Measurements from ENCODE around the gene PPP1R37. TPM values are rescaled to one million over a fixed set of nuclear protein-coding genes. Genes with fewer than 3 reads are reported as not detected.

PPP1R37 gene
- total RNA-seq, 1 experiment from 2014 or later, result 20.4 TPM

DNA sequence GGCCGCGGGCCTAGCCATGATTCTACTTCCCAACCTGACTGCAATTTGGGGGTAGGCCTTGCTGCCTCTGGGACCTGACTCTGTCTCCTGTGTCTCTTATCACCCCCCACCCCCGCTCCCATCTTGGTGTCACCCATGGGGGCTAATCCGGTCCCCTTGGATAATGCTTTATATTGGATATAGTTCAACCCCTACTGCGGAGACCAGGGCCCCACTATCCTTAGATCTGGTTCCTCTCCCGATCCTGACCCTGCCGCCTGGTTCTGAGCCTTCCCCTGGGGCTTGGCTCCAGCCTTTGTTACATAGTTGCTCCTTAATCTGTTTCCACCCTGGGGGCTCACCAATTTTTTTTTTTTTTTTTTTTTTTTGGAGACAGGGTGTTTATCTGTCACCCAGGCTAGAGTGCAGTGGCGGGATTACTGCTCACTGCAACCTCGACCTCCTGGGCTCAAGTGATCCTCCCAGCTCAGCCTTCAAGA is 87.0 kb downstream of the PPP1R37 start:
- peak overlapping the region; percentile 71; the same call in 1 of the 2 replicates for H3K27ac ChIP-seq (ENCODE audit: low read length)
- H3K27me3 ChIP-seq (ENCODE audit: control insufficient read depth, insufficient read depth, low read length), result no peaks in the 10 kb centered on the region
- peak overlapping the region; percentile 88 to 90 for H3K4me3 ChIP-seq (ENCODE audit: low read depth in 2 of 2, low read length in 2 of 2)
- ChIA-PET POLR2A (no interaction called here), CTCF (no interaction called here)
- no peaks in the 10 kb centered on the region for H3K4me1 ChIP-seq (ENCODE audit: control insufficient read depth, insufficient read depth, low read length)
- no peak for ATAC-seq
- in situ Hi-C loops (cut with HindIII; ENCODE audit: low pct_unique_long_range_greater_than_20kb, low sequenced_read_pairs) (no loop called here), intact Hi-C loops (cut with micrococcal nuclease; ENCODE audit: unreplicated experiment) (no loop called here)
- BruUV-seq (replicated peaks), result no TSS peak
- H3K36me3 ChIP-seq (ENCODE audit: control insufficient read depth, insufficient read depth, low read length), result no peaks in the 10 kb centered on the region
- TF ChIP-seq POLR2AphosphoS5 (IDR thresholded peaks at IDR 0.05; ENCODE audit: low read depth, low read length), result no peak
- TF ChIP-seq, protein P1, sequence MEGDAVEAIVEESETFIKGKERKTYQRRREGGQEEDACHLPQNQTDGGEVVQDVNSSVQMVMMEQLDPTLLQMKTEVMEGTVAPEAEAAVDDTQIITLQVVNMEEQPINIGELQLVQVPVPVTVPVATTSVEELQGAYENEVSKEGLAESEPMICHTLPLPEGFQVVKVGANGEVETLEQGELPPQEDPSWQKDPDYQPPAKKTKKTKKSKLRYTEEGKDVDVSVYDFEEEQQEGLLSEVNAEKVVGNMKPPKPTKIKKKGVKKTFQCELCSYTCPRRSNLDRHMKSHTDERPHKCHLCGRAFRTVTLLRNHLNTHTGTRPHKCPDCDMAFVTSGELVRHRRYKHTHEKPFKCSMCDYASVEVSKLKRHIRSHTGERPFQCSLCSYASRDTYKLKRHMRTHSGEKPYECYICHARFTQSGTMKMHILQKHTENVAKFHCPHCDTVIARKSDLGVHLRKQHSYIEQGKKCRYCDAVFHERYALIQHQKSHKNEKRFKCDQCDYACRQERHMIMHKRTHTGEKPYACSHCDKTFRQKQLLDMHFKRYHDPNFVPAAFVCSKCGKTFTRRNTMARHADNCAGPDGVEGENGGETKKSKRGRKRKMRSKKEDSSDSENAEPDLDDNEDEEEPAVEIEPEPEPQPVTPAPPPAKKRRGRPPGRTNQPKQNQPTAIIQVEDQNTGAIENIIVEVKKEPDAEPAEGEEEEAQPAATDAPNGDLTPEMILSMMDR (IDR thresholded peaks at IDR 0.05), result no peak
- TF ChIP-seq, protein P2, sequence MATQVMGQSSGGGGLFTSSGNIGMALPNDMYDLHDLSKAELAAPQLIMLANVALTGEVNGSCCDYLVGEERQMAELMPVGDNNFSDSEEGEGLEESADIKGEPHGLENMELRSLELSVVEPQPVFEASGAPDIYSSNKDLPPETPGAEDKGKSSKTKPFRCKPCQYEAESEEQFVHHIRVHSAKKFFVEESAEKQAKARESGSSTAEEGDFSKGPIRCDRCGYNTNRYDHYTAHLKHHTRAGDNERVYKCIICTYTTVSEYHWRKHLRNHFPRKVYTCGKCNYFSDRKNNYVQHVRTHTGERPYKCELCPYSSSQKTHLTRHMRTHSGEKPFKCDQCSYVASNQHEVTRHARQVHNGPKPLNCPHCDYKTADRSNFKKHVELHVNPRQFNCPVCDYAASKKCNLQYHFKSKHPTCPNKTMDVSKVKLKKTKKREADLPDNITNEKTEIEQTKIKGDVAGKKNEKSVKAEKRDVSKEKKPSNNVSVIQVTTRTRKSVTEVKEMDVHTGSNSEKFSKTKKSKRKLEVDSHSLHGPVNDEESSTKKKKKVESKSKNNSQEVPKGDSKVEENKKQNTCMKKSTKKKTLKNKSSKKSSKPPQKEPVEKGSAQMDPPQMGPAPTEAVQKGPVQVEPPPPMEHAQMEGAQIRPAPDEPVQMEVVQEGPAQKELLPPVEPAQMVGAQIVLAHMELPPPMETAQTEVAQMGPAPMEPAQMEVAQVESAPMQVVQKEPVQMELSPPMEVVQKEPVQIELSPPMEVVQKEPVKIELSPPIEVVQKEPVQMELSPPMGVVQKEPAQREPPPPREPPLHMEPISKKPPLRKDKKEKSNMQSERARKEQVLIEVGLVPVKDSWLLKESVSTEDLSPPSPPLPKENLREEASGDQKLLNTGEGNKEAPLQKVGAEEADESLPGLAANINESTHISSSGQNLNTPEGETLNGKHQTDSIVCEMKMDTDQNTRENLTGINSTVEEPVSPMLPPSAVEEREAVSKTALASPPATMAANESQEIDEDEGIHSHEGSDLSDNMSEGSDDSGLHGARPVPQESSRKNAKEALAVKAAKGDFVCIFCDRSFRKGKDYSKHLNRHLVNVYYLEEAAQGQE (IDR thresholded peaks at IDR 0.05; ENCODE audit: insufficient read depth in 1 of 2, low read depth in 2 of 2, low read length in 1 of 2), result no peak
- TF ChIP-seq TCF7L2 (IDR thresholded peaks at IDR 0.05; ENCODE audit: low read depth, low read length), result no peak
- no peak for TF ChIP-seq SIN3A (IDR thresholded peaks at IDR 0.05; ENCODE audit: borderline replicate concordance, insufficient read depth, low read depth, low read length)
- no peaks in the 10 kb centered on the region for H3K9me3 ChIP-seq (ENCODE audit: control insufficient read depth, insufficient read depth, low read depth, low read length)
- DNase-seq (ENCODE audit: low read depth, low spot score), result no peak

DNA sequence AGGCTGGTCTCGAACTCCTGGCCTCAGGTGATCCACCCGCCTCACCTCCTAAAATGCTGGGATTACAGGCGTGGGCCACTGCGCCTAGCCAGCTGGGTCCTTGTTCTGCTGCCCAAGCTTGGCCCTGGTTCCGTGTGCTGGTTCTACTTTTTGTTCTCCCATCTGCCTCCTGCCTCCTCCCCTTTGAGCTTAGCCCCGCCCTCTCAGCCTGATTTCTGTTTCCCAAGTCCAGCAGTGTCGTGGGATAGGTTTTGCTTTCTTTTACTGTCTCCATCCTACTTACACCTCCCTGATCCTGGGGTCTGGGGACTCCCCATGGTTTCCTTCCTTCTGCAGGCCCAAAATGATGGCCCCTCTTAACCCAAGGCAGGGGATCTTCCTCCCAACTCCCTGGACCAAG is 88.0 kb downstream of the PPP1R37 start:
- ATAC-seq, result no peak
- in situ Hi-C loops (cut with HindIII; ENCODE audit: low pct_unique_long_range_greater_than_20kb, low sequenced_read_pairs), result no loop called here
- CTCF ChIA-PET, result interaction anchor here (0.6 kb wide), 1 partner anchor 19 kb away, joined by 5 read pairs; no protein-coding TSS in a partner anchor
- no TSS peak for BruUV-seq (replicated peaks)
- POLR2A ChIA-PET, result no interaction called here
- intact Hi-C loops (cut with micrococcal nuclease; ENCODE audit: unreplicated experiment), result no loop called here
- no peak for DNase-seq (ENCODE audit: low read depth, low spot score)
- Histone ChIP-seq H3K4me1 (ENCODE audit: control insufficient read depth, insufficient read depth, low read length) (no peaks in the 10 kb centered on the region), H3K27me3 (ENCODE audit: control insufficient read depth, insufficient read depth, low read length) (no peaks in the 10 kb centered on the region), H3K27ac (ENCODE audit: low read length) (no peak overlapping the region), H3K9me3 (ENCODE audit: control insufficient read depth, insufficient read depth, low read depth, low read length) (no peaks in the 10 kb centered on the region), H3K4me3 (ENCODE audit: low read depth in 2 of 2, low read length in 2 of 2) (no peak overlapping the region), H3K36me3 (ENCODE audit: control insufficient read depth, insufficient read depth, low read length) (no peaks in the 10 kb centered on the region)
- TF ChIP-seq TCF7L2 (IDR thresholded peaks at IDR 0.05; ENCODE audit: low read depth, low read length), result no peak

DNA sequence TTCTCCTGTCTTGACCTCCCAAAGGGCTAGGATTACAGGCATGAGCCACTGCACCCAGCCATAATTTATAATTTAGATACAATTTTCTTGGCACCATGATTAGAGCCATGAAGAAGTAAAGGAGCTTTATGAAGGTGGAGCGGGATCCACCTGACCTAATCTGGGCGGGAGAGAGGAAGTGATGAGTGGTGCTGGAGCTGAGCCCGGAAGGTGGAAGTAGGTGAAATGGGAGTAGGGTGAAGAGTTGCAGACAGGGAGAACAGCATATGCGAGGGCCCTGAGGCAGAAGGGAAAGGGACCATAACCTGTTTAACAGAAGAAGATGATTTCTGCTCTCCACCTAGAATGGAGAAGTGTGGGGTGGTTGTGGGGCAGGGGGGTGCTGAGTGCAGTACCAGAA is 89.8 kb downstream of the PPP1R37 start:
- TF ChIP-seq SIN3A (IDR thresholded peaks at IDR 0.05; ENCODE audit: borderline replicate concordance, insufficient read depth, low read depth, low read length) (no peak), TCF7L2 (IDR thresholded peaks at IDR 0.05; ENCODE audit: low read depth, low read length) (no peak), POLR2AphosphoS5 (IDR thresholded peaks at IDR 0.05; ENCODE audit: low read depth, low read length) (no peak)
- TF ChIP-seq, protein P2 (IDR thresholded peaks at IDR 0.05; ENCODE audit: insufficient read depth in 1 of 2, low read depth in 2 of 2, low read length in 1 of 2), result no peak
- TF ChIP-seq, protein P1 (IDR thresholded peaks at IDR 0.05), result no peak
- Histone ChIP-seq H3K9me3 (ENCODE audit: control insufficient read depth, insufficient read depth, low read depth, low read length) (no peaks in the 10 kb centered on the region), H3K4me3 (ENCODE audit: low read depth in 2 of 2, low read length in 2 of 2) (no peak overlapping the region), H3K27ac (ENCODE audit: low read length) (no peak overlapping the region), H3K36me3 (ENCODE audit: control insufficient read depth, insufficient read depth, low read length) (no peaks in the 10 kb centered on the region), H3K4me1 (ENCODE audit: control insufficient read depth, insufficient read depth, low read length) (no peaks in the 10 kb centered on the region), H3K27me3 (ENCODE audit: control insufficient read depth, insufficient read depth, low read length) (no peaks in the 10 kb centered on the region)
- POLR2A ChIA-PET, result no interaction called here
- no peak for ATAC-seq
- DNase-seq (ENCODE audit: low read depth, low spot score), result no peak
- intact Hi-C loops (cut with micrococcal nuclease; ENCODE audit: unreplicated experiment), result no loop called here
- CTCF ChIA-PET, result interaction anchor here (0.6 kb wide), 1 partner anchor 18 kb away, joined by 3 read pairs; no protein-coding TSS in a partner anchor
- no TSS peak for BruUV-seq (replicated peaks)
- in situ Hi-C loops (cut with HindIII; ENCODE audit: low pct_unique_long_range_greater_than_20kb, low sequenced_read_pairs), result no loop called here
